B cell (primary cell): ENCODE measurements around the gene LYPLAL1. TPM values are rescaled to one million over a fixed set of nuclear protein-coding genes. Genes with fewer than 3 reads are reported as not detected.

Source experiments
- ATAC-seq: fragments of 200-7000 bp; cut with Tn5 transposase; one replicate; pipeline ENCODE4 v1.10.0; 2021; ENCODE audit warnings: low read depth, mild to moderate bottlenecking, moderate number of reproducible peaks, moderate library complexity
- CTCF ChIA-PET: fragments of 350-600 bp; sonication (Branson Sonifier 250); formaldehyde crosslinking; loops from one replicate; lab custom pipeline; 2021; ENCODE audit warnings: antibody characterized with exemption, inconsistent platforms; lab: Charles Lee
- POLR2A ChIA-PET: fragments of 350-600 bp; sonication (Branson Sonifier 250); formaldehyde crosslinking; loops from one replicate; lab custom pipeline; 2021; ENCODE audit warnings: antibody characterized with exemption; lab: Charles Lee
- DNase-seq: peaks from one replicate; pipeline ENCODE4 v3.0.0; 2013
- H2AFZ ChIP-seq: 2 replicates; pipeline ENCODE4 v1.6.1; 2012; ENCODE audit warnings: mild to moderate bottlenecking, low read depth, low read length; ENCODE audit not compliant: insufficient read depth, poor library complexity, severe bottlenecking
- H3K27ac ChIP-seq, 2 donors: 1 replicate in 1 of 2; 2 replicates in 1 of 2; pipeline ENCODE4 v1.5.1; 2012 to 2013; ENCODE audit warnings: low read length in 2 of 2, mild to moderate bottlenecking in 2 of 2, moderate library complexity in 1 of 2
- H3K27me3 ChIP-seq, 4 experiments: fragments of 200-600 bp in 1 of 4; sonication (generic) in 1 of 4; replicated peaks in 1 of 4; 1 replicate in 2 of 4; 2 replicates in 2 of 4; pipeline versions ENCODE4 v1.6.1 to v1.7.0; 2013 to 2016; ENCODE audit warnings: low read length in 3 of 4, mild to moderate bottlenecking in 2 of 4, mixed read lengths in 1 of 4, moderate library complexity in 1 of 4; ENCODE audit not compliant: insufficient read depth in 4 of 4, control insufficient read depth in 3 of 4; ENCODE audit errors: control extremely low read depth in 1 of 4
- H3K36me3 ChIP-seq, 2 experiments: replicated peaks in 1 of 2; 1 replicate in 1 of 2; 2 replicates in 1 of 2; pipeline versions ENCODE4 v1.6.1 to v1.7.1; 2013; ENCODE audit warnings: low read length in 1 of 2; ENCODE audit not compliant: insufficient read depth in 2 of 2, control insufficient read depth in 1 of 2; ENCODE audit errors: control extremely low read depth in 1 of 2, extremely low read depth in 1 of 2
- H3K4me1 ChIP-seq, 2 donors: fragments of 200-600 bp in 1 of 2; sonication (generic) in 1 of 2; 1 replicate in 1 of 2; 2 replicates in 1 of 2; pipeline versions ENCODE4 v1.5.1 to v1.6.1; 2013 to 2017; ENCODE audit warnings: low read length in 2 of 2; ENCODE audit not compliant: control insufficient read depth in 2 of 2, insufficient read depth in 2 of 2
- H3K4me2 ChIP-seq: replicated peaks from 2 replicates; pipeline ENCODE3; 2012; ENCODE audit warnings: mild to moderate bottlenecking, low read depth, low read length; ENCODE audit not compliant: poor library complexity, severe bottlenecking
- H3K4me3 ChIP-seq, 5 experiments: fragments of 200-600 bp in 1 of 5; sonication (generic) in 1 of 5; 1 replicate in 3 of 5; 2 replicates in 2 of 5; pipeline versions ENCODE4 v1.5.1 to v1.7.0; 2011 to 2016; ENCODE audit warnings: low read length in 4 of 5, mild to moderate bottlenecking in 4 of 5, low read depth in 2 of 5, control low read depth in 1 of 5, moderate library complexity in 1 of 5; ENCODE audit not compliant: insufficient read depth in 1 of 5; ENCODE audit errors: control extremely low read depth in 1 of 5, extremely low read depth in 1 of 5
- H3K79me2 ChIP-seq: fragments of 200-600 bp; sonication (generic); one replicate; pipeline ENCODE4 v1.6.0; 2016; ENCODE audit warnings: low read length; ENCODE audit not compliant: control insufficient read depth, insufficient read depth
- H3K9ac ChIP-seq: fragments of 200-600 bp; sonication (generic); 2 replicates; pipeline ENCODE4 v1.6.1; 2017; ENCODE audit warnings: mild to moderate bottlenecking, low read length, moderate library complexity
- H3K9me3 ChIP-seq, 3 donors: one replicate each; pipeline versions ENCODE4 v1.6.1 to v1.7.1; 2013; ENCODE audit warnings: low read length in 2 of 3; ENCODE audit not compliant: control insufficient read depth in 2 of 3, insufficient read depth in 1 of 3; ENCODE audit errors: control extremely low read depth in 1 of 3
- H4K20me1 ChIP-seq: 2 replicates; pipeline ENCODE4 v1.6.0; 2012; ENCODE audit warnings: mild to moderate bottlenecking, low read length; ENCODE audit not compliant: insufficient read depth, control insufficient read depth, poor library complexity, severe bottlenecking
- H3K27ac Mint-ChIP-seq: one replicate; pipeline ENCODE4 v1.8.0; 2021; ENCODE audit warnings: mixed read lengths
- H3K27me3 Mint-ChIP-seq: one replicate; pipeline ENCODE4 v1.8.0; 2021; ENCODE audit warnings: mixed read lengths
- H3K4me1 Mint-ChIP-seq: one replicate; pipeline ENCODE4 v1.8.0; 2021; ENCODE audit warnings: mixed read lengths
- H3K4me3 Mint-ChIP-seq: one replicate; pipeline ENCODE4 v1.8.0; 2021; ENCODE audit warnings: mixed read lengths
- H3K9me3 Mint-ChIP-seq: one replicate; pipeline ENCODE4 v1.8.0; 2022; ENCODE audit warnings: mixed read lengths; ENCODE audit not compliant: insufficient read depth
- EZH2 ChIP-seq: IDR thresholded peaks from 2 replicates; pipeline ENCODE4 v1.6.1; 2012; ENCODE audit warnings: borderline replicate concordance, low read depth, mild to moderate bottlenecking, moderate library complexity, low read length; ENCODE audit not compliant: insufficient read depth, poor library complexity, severe bottlenecking
- WGBS: methylation state at CpG from one replicate; pipeline ENCODE4 v1.1.5; 2013; ENCODE audit warnings: missing lambda C conversion rate; ENCODE audit not compliant: insufficient coverage; 5-methylcytosine and 5-hydroxymethylcytosine counted together
- intact Hi-C: fragments of 100-400 bp; cut with micrococcal nuclease; formaldehyde crosslinking; loops from one replicate; pipeline ENCODE4 v1.10.0; 2022
- polyA plus RNA-seq: library from polyadenylated mRNA; depleted of rRNA; stranded (reverse); fragments of >200 nt; gene quantifications from 2 replicates; pipeline ENCODE4 v1.2.3, GENCODE V29; 2012
- total RNA-seq, 2 donors: library from RNA; stranded (reverse); fragments of 120-200 nt in 1 of 2; gene quantifications; 1 replicate in 1 of 2; 2 replicates in 1 of 2; pipeline versions ENCODE4 v1.2.3 to v1.2.4, GENCODE V29; 2013 to 2022
- TF ChIP-seq, protein P1 (sequence below): fragments of 200-600 bp; IDR thresholded peaks from one replicate; pipeline ENCODE4 v1.8.0; 2022; ENCODE audit warnings: antibody characterized with exemption, mild to moderate bottlenecking

Gene LYPLAL1
- total and polyA plus RNA-seq, 2 donors (not counting 1 experiment from before 2014, with no cell fraction given) = 27.0 to 65.4 TPM

GRCh38 chr1:219177363-219177762 is 3.7 kb downstream of the LYPLAL1 start:
- H3K4me3 ChIP-seq = peak overlapping the region in 3 of 5 experiments; percentile 17 to 74 (median 38)
- H3K4me2 ChIP-seq = peak overlapping the region; percentile 93
- ChIA-PET CTCF (interaction anchor here (2.0 kb wide), 1 partner anchor 11 kb away, joined by 16 read pairs; no protein-coding TSS in a partner anchor), POLR2A (no interaction called here)
- H3K79me2 ChIP-seq = peaks cover 54% of the 10 kb centered on the region
- H3K36me3 ChIP-seq = peaks cover 6 to 24% of the 10 kb centered on the region in 2 experiments
- intact Hi-C loops = loop anchor here (10.0 kb wide), 2 partner anchors 1097 to 1697 kb away; partner anchors contain the start of genes HLX and RAB3GAP2
- no peaks in the 10 kb centered on the region for H3K9me3 ChIP-seq
- H3K4me1 Mint-ChIP-seq = peaks cover 64% of the 10 kb centered on the region
- peaks cover 27 to 41% of the 10 kb centered on the region in 2 donors for H3K4me1 ChIP-seq
- WGBS = 78% methylated on average over 3 of the region's 3 CpGs
- H2AFZ ChIP-seq = no peak overlapping the region
- no peak for ATAC-seq
- H3K27ac ChIP-seq = peak overlapping the region; percentile 18 to 93
- H4K20me1 ChIP-seq = no peaks in the 10 kb centered on the region
- peak overlapping the region; percentile 1 for H3K9ac ChIP-seq
- peak overlapping the region; percentile 88 for H3K27ac Mint-ChIP-seq
- no peaks in the 10 kb centered on the region for H3K27me3 ChIP-seq
- TF ChIP-seq EZH2 = no peak
- TF ChIP-seq, protein P1, sequence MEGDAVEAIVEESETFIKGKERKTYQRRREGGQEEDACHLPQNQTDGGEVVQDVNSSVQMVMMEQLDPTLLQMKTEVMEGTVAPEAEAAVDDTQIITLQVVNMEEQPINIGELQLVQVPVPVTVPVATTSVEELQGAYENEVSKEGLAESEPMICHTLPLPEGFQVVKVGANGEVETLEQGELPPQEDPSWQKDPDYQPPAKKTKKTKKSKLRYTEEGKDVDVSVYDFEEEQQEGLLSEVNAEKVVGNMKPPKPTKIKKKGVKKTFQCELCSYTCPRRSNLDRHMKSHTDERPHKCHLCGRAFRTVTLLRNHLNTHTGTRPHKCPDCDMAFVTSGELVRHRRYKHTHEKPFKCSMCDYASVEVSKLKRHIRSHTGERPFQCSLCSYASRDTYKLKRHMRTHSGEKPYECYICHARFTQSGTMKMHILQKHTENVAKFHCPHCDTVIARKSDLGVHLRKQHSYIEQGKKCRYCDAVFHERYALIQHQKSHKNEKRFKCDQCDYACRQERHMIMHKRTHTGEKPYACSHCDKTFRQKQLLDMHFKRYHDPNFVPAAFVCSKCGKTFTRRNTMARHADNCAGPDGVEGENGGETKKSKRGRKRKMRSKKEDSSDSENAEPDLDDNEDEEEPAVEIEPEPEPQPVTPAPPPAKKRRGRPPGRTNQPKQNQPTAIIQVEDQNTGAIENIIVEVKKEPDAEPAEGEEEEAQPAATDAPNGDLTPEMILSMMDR = no peak
- H3K4me3 Mint-ChIP-seq = peak overlapping the region; percentile 99
- H3K9me3 Mint-ChIP-seq = no peaks in the 10 kb centered on the region
- no peaks in the 10 kb centered on the region for H3K27me3 Mint-ChIP-seq
- no peak for DNase-seq

- Histone ChIP-seq H3K4me3 (peak overlapping the region in 2 of 5 experiments; percentile 30 to 38), H2AFZ (no peak overlapping the region), H3K36me3 (peaks cover 10 to 28% of the 10 kb centered on the region in 2 experiments), H4K20me1 (no peaks in the 10 kb centered on the region), H3K4me2 (peak overlapping the region; percentile 93), H3K27me3 (no peaks in the 10 kb centered on the region), H3K4me1 (peaks cover 27 to 45% of the 10 kb centered on the region in 2 donors), H3K79me2 (peaks cover 59% of the 10 kb centered on the region), H3K9ac (peak overlapping the region; percentile 1), H3K27ac (peak overlapping the region in 1 of 2 donors; percentile 93), H3K9me3 (no peaks in the 10 kb centered on the region)
- ChIA-PET CTCF (no interaction called here), POLR2A (no interaction called here)
- Mint-ChIP-seq H3K4me1 (peaks cover 66% of the 10 kb centered on the region), H3K27me3 (no peaks in the 10 kb centered on the region), H3K9me3 (no peaks in the 10 kb centered on the region), H3K4me3 (peak overlapping the region; percentile 99), H3K27ac (peak overlapping the region; percentile 88)
- WGBS = 100% methylated on average over 1 of the region's 1 CpG
- TF ChIP-seq, protein P1 = no peak
- TF ChIP-seq EZH2 = no peak
- ATAC-seq = no peak
- intact Hi-C loops = loop anchor here (10.0 kb wide), 2 partner anchors 1097 to 1697 kb away; partner anchors contain the start of genes HLX and RAB3GAP2
- DNase-seq = no peak
These were observed 4.3 kb downstream of the LYPLAL1 start for GRCh38 chr1:219177940-219178339.
